Ishikawa (cell line): ENCODE data around the gene KRTAP10-8.

ENCODE experiments used
- CEBPB ChIP-seq: IDR thresholded peaks from 2 replicates; pipeline ENCODE4 v1.6.1; 2012
- EGR1 ChIP-seq: IDR thresholded peaks from 2 replicates; pipeline ENCODE4 v1.6.1; 2012

DNA sequence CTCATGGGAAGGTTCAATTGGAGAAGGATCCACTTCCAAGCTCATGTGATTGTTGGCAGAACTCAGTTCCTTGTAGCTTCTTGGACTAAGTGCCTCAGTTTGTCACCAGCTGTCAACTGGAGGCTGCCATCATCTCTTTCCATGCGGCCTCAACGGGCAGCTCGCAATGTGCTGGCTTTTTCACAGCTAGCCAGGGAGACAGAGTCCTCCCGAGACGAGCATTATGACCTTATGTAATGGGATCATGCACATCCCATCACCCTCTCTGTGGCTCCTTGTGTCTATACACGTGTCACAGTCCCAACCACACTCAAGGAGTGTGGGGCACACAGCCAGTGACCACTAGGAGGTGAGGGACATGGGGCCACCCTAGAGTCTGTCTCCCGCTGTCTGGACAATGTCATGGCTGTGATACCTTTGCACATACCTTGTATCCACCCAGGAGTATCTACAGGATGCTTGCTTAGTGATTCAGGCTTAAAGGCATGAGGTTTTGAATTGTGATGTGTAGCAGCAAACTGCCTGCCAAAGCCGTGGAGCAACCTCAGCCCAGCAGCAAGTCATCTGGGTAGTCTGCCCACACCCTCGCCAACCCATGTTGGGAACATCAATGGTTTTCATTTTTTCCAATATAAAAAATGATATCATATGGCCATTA is 15.7 kb upstream of the KRTAP10-8 start:
- no peak for TF ChIP-seq EGR1
- TF ChIP-seq CEBPB = no peak
